ENCODE measurements around the gene DRICH1.
"Not testable (repeated sequence)": the region's sequence is repeated elsewhere in the genome, so short reads cannot be mapped to it uniquely, and the experiment has no call there.

The DRICH1 gene

GRCh38 chr22:23562186-23562585 lies 69.9 kb downstream of the DRICH1 start:
- Histone ChIP-seq H3K36me3 (ENCODE audit: low read length) (no peaks in the 10 kb centered on the region), H3K9ac (ENCODE audit: low read length) (no peak overlapping the region), H3K9me2 (replicated peaks; ENCODE audit: insufficient read depth, low read length) (no peaks in the 10 kb centered on the region), H4K20me1 (ENCODE audit: low read depth, low read length) (no peaks in the 10 kb centered on the region), H3K4me3 (ENCODE audit: insufficient read depth, low read length, poor library complexity, severe bottlenecking) (no peak overlapping the region), H3K79me2 (ENCODE audit: insufficient read depth, low read length) (no peaks in the 10 kb centered on the region), H2AFZ (ENCODE audit: low read depth, low read length, severe bottlenecking) (no peak overlapping the region), H3K27ac (ENCODE audit: low read depth, low read length) (no peak overlapping the region), H3K9me3 (ENCODE audit: insufficient read depth, low read length) (no peaks in the 10 kb centered on the region), H3K4me2 (ENCODE audit: low read depth, low read length, poor library complexity, severe bottlenecking) (no peak overlapping the region), H3K27me3 (ENCODE audit: low read length) (no peaks in the 10 kb centered on the region), H3F3A (ENCODE audit: insufficient read depth) (no peaks in the 10 kb centered on the region)
- TF ChIP-seq CTCF (IDR thresholded peaks at IDR 0.05; ENCODE audit: insufficient read depth, low read length, poor library complexity, severe bottlenecking) (no peak), EZH2phosphoT487 (conservative IDR thresholded peaks at IDR 0.05; ENCODE audit: low read length) (no peak)

GRCh38 chr22:23561025-23561510 lies 71.1 kb downstream of the DRICH1 start:
- H3F3A ChIP-seq (ENCODE audit: insufficient read depth); H3K9me2 ChIP-seq (replicated peaks; ENCODE audit: insufficient read depth, low read length); H4K20me1 ChIP-seq (ENCODE audit: low read depth, low read length); H3K79me2 ChIP-seq (ENCODE audit: insufficient read depth, low read length); H2AFZ ChIP-seq (ENCODE audit: low read depth, low read length, severe bottlenecking); H3K36me3 ChIP-seq (ENCODE audit: low read length); H3K9me3 ChIP-seq (ENCODE audit: insufficient read depth, low read length); H3K27me3 ChIP-seq (ENCODE audit: low read length); H3K9ac ChIP-seq (ENCODE audit: low read length); H3K27ac ChIP-seq (ENCODE audit: low read depth, low read length); H3K4me3 ChIP-seq (ENCODE audit: insufficient read depth, low read length, poor library complexity, severe bottlenecking); H3K4me2 ChIP-seq (ENCODE audit: low read depth, low read length, poor library complexity, severe bottlenecking): not testable (repeated sequence)

GRCh38 chr22:23560215-23560614 lies 71.9 kb downstream of the DRICH1 start:
- not testable (repeated sequence) for H3K4me2 ChIP-seq (ENCODE audit: low read depth, low read length, poor library complexity, severe bottlenecking); H3K9me2 ChIP-seq (replicated peaks; ENCODE audit: insufficient read depth, low read length); H3K4me3 ChIP-seq (ENCODE audit: insufficient read depth, low read length, poor library complexity, severe bottlenecking); H2AFZ ChIP-seq (ENCODE audit: low read depth, low read length, severe bottlenecking); H3K79me2 ChIP-seq (ENCODE audit: insufficient read depth, low read length); H3K27me3 ChIP-seq (ENCODE audit: low read length); H3K9me3 ChIP-seq (ENCODE audit: insufficient read depth, low read length); H4K20me1 ChIP-seq (ENCODE audit: low read depth, low read length); H3K9ac ChIP-seq (ENCODE audit: low read length); H3F3A ChIP-seq (ENCODE audit: insufficient read depth); H3K36me3 ChIP-seq (ENCODE audit: low read length); H3K27ac ChIP-seq (ENCODE audit: low read depth, low read length)
